RWPE1 (cell line): ENCODE results near the gene DSCAM.

Experiments used
- CTCF ChIA-PET: fragments of 350-600 bp; sonication (Branson Sonifier 250); formaldehyde crosslinking; extraction: SDS; loops from one replicate; lab custom pipeline; 2021; lab: Yijun Ruan, JAX
- POLR2A ChIA-PET: fragments of 400-600 bp; formaldehyde crosslinking; extraction: SDS; loops from one replicate; lab custom pipeline; 2020; ENCODE audit warnings: antibody characterized with exemption; ENCODE audit not compliant: low non-redundant PET; lab: Yijun Ruan, JAX
- DNase-seq: peaks from one replicate; pipeline ENCODE4 v3.0.0; 2012; ENCODE audit warnings: low spot score
- H3K27ac ChIP-seq: fragments of 450-650 bp; 2 replicates; pipeline ENCODE4 v1.5.1; 2017
- CTCF ChIP-seq: fragments of 450-650 bp; conservative IDR thresholded peaks from 2 replicates; pipeline ENCODE4 v1.5.1; 2017; ENCODE audit warnings: low read depth, mild to moderate bottlenecking

Gene DSCAM

GRCh38 chr21:40254540-40255465, 592.2 kb downstream of the DSCAM start:
- CTCF ChIA-PET = no interaction called here
- POLR2A ChIA-PET = no interaction called here
- peak; percentile 69 for DNase-seq
- TF ChIP-seq CTCF = no peak
- no peak overlapping the region for H3K27ac ChIP-seq

DNA sequence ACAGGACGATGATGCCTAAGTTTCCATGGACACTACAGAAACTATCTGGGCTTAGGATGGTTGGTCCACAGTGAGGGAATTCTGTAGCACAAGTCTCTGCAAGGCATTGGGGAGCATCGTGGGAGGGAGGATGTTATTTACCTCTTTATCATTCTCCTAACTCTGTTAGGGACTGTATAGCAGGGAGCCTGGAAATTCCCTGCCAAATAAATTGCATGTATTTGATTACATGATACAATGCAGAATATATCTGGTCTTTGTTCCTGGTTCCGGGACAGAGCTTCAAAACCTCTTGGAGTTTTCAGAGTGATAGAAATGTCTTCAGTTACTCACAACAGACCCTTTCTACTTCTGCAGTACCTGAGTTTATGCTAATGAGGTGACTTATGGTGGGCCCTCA, 593.8 kb downstream of the DSCAM start:
- POLR2A ChIA-PET = no interaction called here
- no peak overlapping the region for H3K27ac ChIP-seq
- no peak for DNase-seq
- TF ChIP-seq CTCF = no peak
- CTCF ChIA-PET = no interaction called here

GRCh38 chr21:40250514-40251294, 596.3 kb downstream of the DSCAM start:
- ChIA-PET CTCF (interaction anchor here (0.7 kb wide), 1 partner anchor 732 kb away, joined by 4 read pairs; no protein-coding TSS in a partner anchor), POLR2A (no interaction called here)
- TF ChIP-seq CTCF = no peak

GRCh38 chr21:40244981-40245380, 602.0 kb downstream of the DSCAM start:
- TF ChIP-seq CTCF = no peak
- ChIA-PET CTCF (interaction anchor here (0.6 kb wide), 1 partner anchor 52 kb away, joined by 3 read pairs; no protein-coding TSS in a partner anchor), POLR2A (no interaction called here)
- no peak for DNase-seq
- H3K27ac ChIP-seq = no peak overlapping the region

More at GRCh38 chr21:40250514-40251294, 596.3 kb downstream of the DSCAM start:
- no peak overlapping the region for H3K27ac ChIP-seq
- DNase-seq = no peak

- ChIA-PET CTCF (no interaction called here), POLR2A (no interaction called here)
- no peak for DNase-seq
- H3K27ac ChIP-seq = no peak overlapping the region
- TF ChIP-seq CTCF = no peak
Observed at GRCh38 chr21:40243685-40244084, 603.3 kb downstream of the DSCAM start.

DNA sequence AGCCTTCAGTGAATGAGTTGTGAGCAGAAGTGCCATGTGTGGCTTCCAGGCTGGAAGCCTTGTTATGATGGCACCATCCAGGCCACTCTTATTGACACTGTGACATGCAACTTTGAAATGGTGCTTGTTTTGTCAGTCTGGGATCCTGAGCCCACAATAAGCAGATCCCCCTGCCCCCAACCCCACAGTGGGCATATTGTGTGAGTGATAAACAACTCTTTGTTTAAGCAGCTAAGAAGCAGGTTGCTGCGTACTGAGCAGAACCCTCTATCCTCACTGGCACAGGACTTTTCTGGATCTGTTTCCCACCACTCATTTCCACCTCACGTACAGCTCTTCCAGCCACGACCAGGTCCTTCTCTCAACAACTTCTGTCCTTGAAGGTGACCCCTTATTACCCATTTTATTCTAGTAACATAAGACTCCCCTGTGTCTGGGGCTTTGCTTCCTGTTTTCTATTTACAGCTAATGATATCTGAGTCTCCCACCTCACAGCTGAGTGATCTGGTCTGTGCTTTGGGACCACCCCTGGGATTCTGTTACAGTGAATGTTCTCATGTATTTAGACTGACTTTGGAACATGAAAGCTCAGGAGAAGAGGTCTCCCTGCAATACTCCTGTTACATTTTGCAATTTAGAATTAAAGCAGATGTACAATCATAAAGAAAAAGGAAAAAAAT, 604.2 kb downstream of the DSCAM start:
- no peak for DNase-seq
- POLR2A ChIA-PET = no interaction called here
- H3K27ac ChIP-seq = no peak overlapping the region
- no peak for TF ChIP-seq CTCF
- CTCF ChIA-PET = interaction anchor here (1.0 kb wide), 1 partner anchor 99 kb away, joined by 5 read pairs; no protein-coding TSS in a partner anchor
